Panc1 (cell line): ENCODE measurements around the gene TRIL. TPM values are rescaled to one million over a fixed set of nuclear protein-coding genes. Genes with fewer than 3 reads are reported as not detected.

Experiments
- ATAC-seq: fragments of 200-7000 bp; cut with Tn5 transposase; 2 replicates; pipeline ENCODE4 v1.9.1; 2020; ENCODE audit warnings: mild to moderate bottlenecking, moderate library complexity
- BruUV-seq: library from RNA; stranded (reverse); fragments of 400-500 nt; replicated peaks from 2 replicates; lab custom pipeline; 2021; lab: Mats Ljungman, UMichigan
- CTCF ChIA-PET: fragments of 300-600 bp; sonication (Branson Sonifier 250); formaldehyde crosslinking; loops from one replicate; lab custom pipeline; 2022; ENCODE audit warnings: antibody characterized with exemption; lab: Charles Lee
- POLR2A ChIA-PET: fragments of 300-600 bp; sonication (Branson Sonifier 250); formaldehyde crosslinking; loops from one replicate; lab custom pipeline; 2022; ENCODE audit warnings: antibody characterized with exemption; lab: Charles Lee
- DNase-seq: peaks from one replicate; pipeline ENCODE4 v3.0.0-alpha.2; 2010; ENCODE audit warnings: low read depth, low spot score
- H3K27ac ChIP-seq: 2 replicates; pipeline ENCODE4 v1.5.1; 2011; ENCODE audit warnings: mild to moderate bottlenecking, low read length, inconsistent platforms
- H3K27me3 ChIP-seq: fragments of 200-500 bp; sonication (Bioruptor generic); 2 replicates; pipeline ENCODE4 v1.6.0; 2014; ENCODE audit warnings: low read length, inconsistent platforms; ENCODE audit not compliant: control insufficient read depth, insufficient read depth
- H3K36me3 ChIP-seq: fragments of 200-500 bp; sonication (Bioruptor generic); 2 replicates; pipeline ENCODE4 v1.5.1; 2014; ENCODE audit warnings: inconsistent platforms, mild to moderate bottlenecking, low read length, moderate library complexity; ENCODE audit not compliant: control insufficient read depth, insufficient read depth
- H3K4me1 ChIP-seq: 2 replicates; pipeline ENCODE4 v1.5.1; 2011; ENCODE audit warnings: inconsistent platforms, mild to moderate bottlenecking, low read length, moderate library complexity; ENCODE audit not compliant: control insufficient read depth, insufficient read depth
- H3K4me3 ChIP-seq, 2 experiments: 2 replicates each; pipeline ENCODE4 v1.5.1; 2011 to 2012; ENCODE audit warnings: low read depth in 2 of 2, low read length in 2 of 2, mild to moderate bottlenecking in 2 of 2, inconsistent platforms in 1 of 2, moderate library complexity in 1 of 2
- H3K9me3 ChIP-seq: fragments of 200-500 bp; sonication (Bioruptor generic); 2 replicates; pipeline ENCODE4 v1.5.1; 2014; ENCODE audit warnings: low read depth, mild to moderate bottlenecking, inconsistent platforms, low read length, moderate library complexity; ENCODE audit not compliant: control insufficient read depth, insufficient read depth
- CTCF ChIP-seq: fragments of 450-650 bp; IDR thresholded peaks from 2 replicates; pipeline ENCODE4 v1.5.1; 2017; ENCODE audit warnings: mild to moderate bottlenecking
- POLR2AphosphoS5 ChIP-seq: IDR thresholded peaks from 2 replicates; pipeline ENCODE4 v1.6.1; 2012; ENCODE audit warnings: mild to moderate bottlenecking, low read depth, low read length, moderate library complexity
- REST ChIP-seq, 2 experiments: IDR thresholded peaks; 2 replicates each; pipeline ENCODE4 v1.6.1; 2011 to 2012; ENCODE audit warnings: low read depth in 2 of 2, control low read depth in 1 of 2, low read length in 1 of 2, mild to moderate bottlenecking in 1 of 2, moderate library complexity in 1 of 2; ENCODE audit not compliant: insufficient read depth in 1 of 2
- SIN3A ChIP-seq: IDR thresholded peaks from 2 replicates; pipeline ENCODE4 v1.6.1; 2012; ENCODE audit warnings: low read depth, mild to moderate bottlenecking, low read length, moderate library complexity, borderline replicate concordance; ENCODE audit not compliant: insufficient read depth
- TCF7L2 ChIP-seq: IDR thresholded peaks from 2 replicates; pipeline ENCODE4 v1.6.1; 2011; ENCODE audit warnings: mild to moderate bottlenecking, low read depth, low read length, inconsistent platforms
- in situ Hi-C: cut with HindIII; loops from 2 replicates; pipeline ENCODE4 v1.10.0; 2016; ENCODE audit warnings: low sequenced_read_pairs, low pct_unique_long_range_greater_than_20kb
- intact Hi-C: fragments of 100-400 bp; cut with micrococcal nuclease; formaldehyde crosslinking; loops from one replicate; pipeline ENCODE4 v1.10.0; 2022; ENCODE audit not compliant: unreplicated experiment
- total RNA-seq: library from RNA; stranded (reverse); gene quantifications from one replicate; pipeline ENCODE4 v1.2.1, GENCODE V29; 2021; ENCODE audit not compliant: unreplicated experiment

TRIL gene
- total RNA-seq, 1 experiment from 2014 or later, result not detected

GRCh38 chr7:28984217-28984616 is 26.1 kb upstream of the TRIL start:
- no TSS peak for BruUV-seq
- POLR2A ChIA-PET, result no interaction called here
- H3K36me3 ChIP-seq, result no peaks in the 10 kb centered on the region
- ATAC-seq, result no peak
- intact Hi-C loops (no loop called here), in situ Hi-C loops (no loop called here)
- no peak for TF ChIP-seq CTCF
- CTCF ChIA-PET, result no interaction called here
- DNase-seq, result no peak
- H3K4me1 ChIP-seq, result no peaks in the 10 kb centered on the region
- H3K9me3 ChIP-seq, result no peaks in the 10 kb centered on the region
- no peak overlapping the region for H3K27ac ChIP-seq
- no peak overlapping the region for H3K4me3 ChIP-seq
- H3K27me3 ChIP-seq, result no peaks in the 10 kb centered on the region

GRCh38 chr7:28983396-28984190 is 25.5 kb upstream of the TRIL start:
- H3K4me1 ChIP-seq, result no peaks in the 10 kb centered on the region
- in situ Hi-C loops (no loop called here), intact Hi-C loops (no loop called here)
- no peaks in the 10 kb centered on the region for H3K27me3 ChIP-seq
- DNase-seq (no peak), ATAC-seq (no peak)
- no peaks in the 10 kb centered on the region for H3K36me3 ChIP-seq
- no TSS peak for BruUV-seq
- CTCF ChIA-PET, result interaction anchor here (0.9 kb wide), 1 partner anchor 29 kb away, joined by 3 read pairs; no protein-coding TSS in a partner anchor
- no peak overlapping the region for H3K27ac ChIP-seq
- POLR2A ChIA-PET, result no interaction called here
- no peaks in the 10 kb centered on the region for H3K9me3 ChIP-seq
- no peak overlapping the region for H3K4me3 ChIP-seq
- no peak for TF ChIP-seq REST (IDR thresholded peaks at IDR 0.05; ENCODE audit: insufficient read depth in 1 of 2, low read depth in 2 of 2, low read length in 1 of 2)
- no peak for TF ChIP-seq POLR2AphosphoS5
- no peak for TF ChIP-seq SIN3A
- no peak for TF ChIP-seq TCF7L2
- no peak for TF ChIP-seq CTCF
